Fibroblast of the aortic adventitia (primary cell): ENCODE results near the gene EXT2. TPM values are rescaled to one million over a fixed set of nuclear protein-coding genes. Genes with fewer than 3 reads are reported as not detected.

Source experiments
- DNase-seq: peaks from one replicate; pipeline ENCODE4 v3.0.0-alpha.2; 2010; ENCODE audit warnings: low read depth
- H3K4me3 ChIP-seq: 2 replicates; pipeline ENCODE4 v1.5.1; 2011; ENCODE audit warnings: low read depth, mild to moderate bottlenecking, control low read depth, low read length, moderate library complexity
- CTCF ChIP-seq: IDR thresholded peaks from 2 replicates; pipeline ENCODE4 v1.5.1; 2011; ENCODE audit warnings: mild to moderate bottlenecking, low read length, control low read depth, inconsistent platforms; ENCODE audit not compliant: insufficient read depth
- total RNA-seq: library from RNA; depleted of rRNA; stranded (reverse); fragments of >200 nt; gene quantifications from 2 replicates; pipeline ENCODE4 v1.2.3, GENCODE V29; 2012; ENCODE audit warnings: low replicate concordance

EXT2 gene
- total RNA-seq, 1 donor = 100 TPM

- TF ChIP-seq CTCF = no peak
- H3K4me3 ChIP-seq = no peak overlapping the region
- peak; percentile 61 for DNase-seq
Measured at GRCh38 chr11:44243595-44244343, 148.3 kb downstream of the EXT2 start.

GRCh38 chr11:44244639-44245310 is 149.3 kb downstream of the EXT2 start:
- TF ChIP-seq CTCF = no peak
- peak; percentile 46 for DNase-seq
- no peak overlapping the region for H3K4me3 ChIP-seq

- no peak overlapping the region for H3K4me3 ChIP-seq
- TF ChIP-seq CTCF = no peak
- DNase-seq = peak; percentile 59
Measured at GRCh38 chr11:44246726-44247125, 151.2 kb downstream of the EXT2 start.

- TF ChIP-seq CTCF = no peak
- H3K4me3 ChIP-seq = no peak overlapping the region
- DNase-seq = peak; percentile 17
Measured at GRCh38 chr11:44247508-44247907, 152.0 kb downstream of the EXT2 start.

- TF ChIP-seq CTCF = no peak
- DNase-seq = peak; percentile 78
Measured at GRCh38 chr11:44248109-44248508, 152.6 kb downstream of the EXT2 start.

GRCh38 chr11:44250421-44250820 is 154.9 kb downstream of the EXT2 start:
- no peak for DNase-seq
- no peak for TF ChIP-seq CTCF
- H3K4me3 ChIP-seq = no peak overlapping the region

More at GRCh38 chr11:44248109-44248508, 152.6 kb downstream of the EXT2 start:
- H3K4me3 ChIP-seq = no peak overlapping the region
